SU-DHL-6 (cell line): ENCODE measurements around the gene COMT.

Experiments
- H2AFZ ChIP-seq: fragments of 200-600 bp; sonication (generic); 2 replicates; pipeline ENCODE4 v1.6.1; 2014; ENCODE audit warnings: low read depth, mild to moderate bottlenecking, moderate library complexity, mixed read lengths, antibody characterized with exemption, low read length; ENCODE audit not compliant: severe bottlenecking
- H3F3A ChIP-seq: fragments of 200-600 bp; shearing (Covaris generic); 2 replicates; pipeline ENCODE4 v1.6.0; 2016; ENCODE audit warnings: antibody characterized with exemption, mild to moderate bottlenecking; ENCODE audit not compliant: insufficient read depth
- H3K27ac ChIP-seq: fragments of 200-600 bp; sonication (generic); 2 replicates; pipeline ENCODE4 v1.5.1; 2016; ENCODE audit warnings: low read depth, mild to moderate bottlenecking, low read length, moderate library complexity, mixed read lengths
- H3K27me3 ChIP-seq: fragments of 200-600 bp; sonication (generic), shearing (Covaris generic); 2 replicates; pipeline ENCODE4 v1.6.0; 2014; ENCODE audit warnings: mild to moderate bottlenecking, low read length
- H3K36me3 ChIP-seq: fragments of 200-600 bp; sonication (generic); 2 replicates; pipeline ENCODE4 v1.6.1; 2014; ENCODE audit warnings: mild to moderate bottlenecking, low read length, mixed read lengths
- H3K4me2 ChIP-seq: fragments of 300-600, 200-600 bp; shearing (Covaris generic), sonication (generic); 2 replicates; pipeline ENCODE4 v1.6.0; 2014; ENCODE audit warnings: low read length, low read depth, mild to moderate bottlenecking; ENCODE audit not compliant: poor library complexity, severe bottlenecking
- H3K4me3 ChIP-seq: fragments of 200-600 bp; sonication (generic); 2 replicates; pipeline ENCODE4 v1.5.1; 2014; ENCODE audit warnings: antibody characterized with exemption, low read length, mild to moderate bottlenecking, mixed read lengths; ENCODE audit not compliant: insufficient read depth, poor library complexity, severe bottlenecking
- H3K79me2 ChIP-seq: fragments of 200-600 bp; sonication (generic); 2 replicates; pipeline ENCODE4 v1.6.1; 2014; ENCODE audit warnings: mild to moderate bottlenecking, low read length, moderate library complexity; ENCODE audit not compliant: insufficient read depth
- H3K9ac ChIP-seq: fragments of 200-600 bp; sonication (generic); 2 replicates; pipeline ENCODE4 v1.7.0; 2014; ENCODE audit warnings: mild to moderate bottlenecking, low read length
- H3K9me2 ChIP-seq: fragments of 200-600 bp; sonication (generic); replicated peaks from 2 replicates; pipeline ENCODE4 v1.6.1; 2014; ENCODE audit warnings: low read length; ENCODE audit not compliant: insufficient read depth
- H3K9me3 ChIP-seq: fragments of 200-600 bp; sonication (generic); 2 replicates; pipeline ENCODE4 v1.6.1; 2014; ENCODE audit warnings: low read length, mixed read lengths; ENCODE audit not compliant: insufficient read depth
- H4K20me1 ChIP-seq: fragments of 200-600 bp; sonication (generic); 2 replicates; pipeline ENCODE4 v1.6.1; 2014; ENCODE audit warnings: low read depth, mild to moderate bottlenecking, antibody characterized with exemption, low read length, moderate library complexity, mixed read lengths
- CTCF ChIP-seq: fragments of 200-600 bp; sonication (generic); IDR thresholded peaks from one replicate; pipeline ENCODE4 v1.5.1; 2017; ENCODE audit warnings: antibody characterized with exemption, mild to moderate bottlenecking, low read length, moderate library complexity; ENCODE audit not compliant: insufficient read depth, poor library complexity, severe bottlenecking
- EZH2phosphoT487 ChIP-seq: fragments of 200-600 bp; sonication (generic), shearing (Covaris generic); conservative IDR thresholded peaks from 2 replicates; pipeline ENCODE4 v1.6.1; 2018; ENCODE audit warnings: mild to moderate bottlenecking, antibody characterized with exemption, low read length, moderate library complexity, mixed read lengths

COMT gene

GRCh38 chr22:19951346-19951745, 9.8 kb downstream of the COMT start:
- no peaks in the 10 kb centered on the region for H3K36me3 ChIP-seq
- no peaks in the 10 kb centered on the region for H3K27me3 ChIP-seq
- TF ChIP-seq CTCF, result no peak
- TF ChIP-seq EZH2phosphoT487, result no peak
- no peaks in the 10 kb centered on the region for H3K79me2 ChIP-seq
- no peaks in the 10 kb centered on the region for H4K20me1 ChIP-seq
- no peaks in the 10 kb centered on the region for H3F3A ChIP-seq
- H3K4me2 ChIP-seq, result no peak overlapping the region
- H3K9ac ChIP-seq, result no peak overlapping the region
- H3K9me3 ChIP-seq, result no peaks in the 10 kb centered on the region
- H3K27ac ChIP-seq, result no peak overlapping the region
- H3K9me2 ChIP-seq, result no peaks in the 10 kb centered on the region
- H3K4me3 ChIP-seq, result no peak overlapping the region
- no peak overlapping the region for H2AFZ ChIP-seq

- no peaks in the 10 kb centered on the region for H3K27me3 ChIP-seq
- H2AFZ ChIP-seq, result no peak overlapping the region
- H3F3A ChIP-seq, result no peaks in the 10 kb centered on the region
- no peak overlapping the region for H3K9ac ChIP-seq
- H3K79me2 ChIP-seq, result no peaks in the 10 kb centered on the region
- H3K4me3 ChIP-seq, result no peak overlapping the region
- no peaks in the 10 kb centered on the region for H3K9me2 ChIP-seq
- no peaks in the 10 kb centered on the region for H3K9me3 ChIP-seq
- no peak overlapping the region for H3K4me2 ChIP-seq
- no peaks in the 10 kb centered on the region for H4K20me1 ChIP-seq
- TF ChIP-seq EZH2phosphoT487 (no peak), CTCF (no peak)
- H3K36me3 ChIP-seq, result no peaks in the 10 kb centered on the region
- no peak overlapping the region for H3K27ac ChIP-seq
Observed at GRCh38 chr22:19955241-19956128, 13.9 kb downstream of the COMT start.

GRCh38 chr22:19957445-19957844, 15.9 kb downstream of the COMT start:
- H3K4me2 ChIP-seq, result no peak overlapping the region
- H3K27me3 ChIP-seq, result no peaks in the 10 kb centered on the region
- H3K36me3 ChIP-seq, result no peaks in the 10 kb centered on the region
- H3K9me2 ChIP-seq, result no peaks in the 10 kb centered on the region
- H3K9ac ChIP-seq, result no peak overlapping the region
- TF ChIP-seq EZH2phosphoT487 (no peak), CTCF (no peak)
- no peaks in the 10 kb centered on the region for H3K79me2 ChIP-seq
- no peaks in the 10 kb centered on the region for H3F3A ChIP-seq
- no peak overlapping the region for H3K27ac ChIP-seq
- H3K4me3 ChIP-seq, result no peak overlapping the region
- H3K9me3 ChIP-seq, result no peaks in the 10 kb centered on the region
- no peak overlapping the region for H2AFZ ChIP-seq
- no peaks in the 10 kb centered on the region for H4K20me1 ChIP-seq
